Measurements from ENCODE around the gene ATG12.
"Not testable (repeated sequence)": the region's sequence is repeated elsewhere in the genome, so short reads cannot be mapped to it uniquely, and the experiment has no call there.

DNA sequence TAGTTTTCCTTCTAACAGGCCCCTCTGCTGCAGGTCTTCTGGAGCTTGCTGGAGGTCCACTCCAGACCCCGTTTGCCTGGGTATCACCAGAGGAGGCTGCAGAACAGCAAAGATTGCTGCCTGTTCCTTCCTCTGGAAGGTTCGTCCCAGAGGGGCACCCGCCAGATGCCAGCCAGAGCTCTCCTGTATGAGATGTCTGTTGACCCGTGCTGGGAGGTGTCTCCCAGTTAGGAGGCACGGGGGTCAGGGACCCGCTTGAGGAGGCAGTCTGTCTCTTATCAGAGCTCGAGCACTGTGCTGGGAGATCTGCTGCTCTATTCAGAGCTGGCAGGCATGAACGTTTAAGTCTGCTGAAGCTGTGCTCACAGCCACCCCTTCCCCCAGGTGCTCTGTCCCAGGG is 41.1 kb upstream of the ATG12 start:
- TF ChIP-seq, protein P1, sequence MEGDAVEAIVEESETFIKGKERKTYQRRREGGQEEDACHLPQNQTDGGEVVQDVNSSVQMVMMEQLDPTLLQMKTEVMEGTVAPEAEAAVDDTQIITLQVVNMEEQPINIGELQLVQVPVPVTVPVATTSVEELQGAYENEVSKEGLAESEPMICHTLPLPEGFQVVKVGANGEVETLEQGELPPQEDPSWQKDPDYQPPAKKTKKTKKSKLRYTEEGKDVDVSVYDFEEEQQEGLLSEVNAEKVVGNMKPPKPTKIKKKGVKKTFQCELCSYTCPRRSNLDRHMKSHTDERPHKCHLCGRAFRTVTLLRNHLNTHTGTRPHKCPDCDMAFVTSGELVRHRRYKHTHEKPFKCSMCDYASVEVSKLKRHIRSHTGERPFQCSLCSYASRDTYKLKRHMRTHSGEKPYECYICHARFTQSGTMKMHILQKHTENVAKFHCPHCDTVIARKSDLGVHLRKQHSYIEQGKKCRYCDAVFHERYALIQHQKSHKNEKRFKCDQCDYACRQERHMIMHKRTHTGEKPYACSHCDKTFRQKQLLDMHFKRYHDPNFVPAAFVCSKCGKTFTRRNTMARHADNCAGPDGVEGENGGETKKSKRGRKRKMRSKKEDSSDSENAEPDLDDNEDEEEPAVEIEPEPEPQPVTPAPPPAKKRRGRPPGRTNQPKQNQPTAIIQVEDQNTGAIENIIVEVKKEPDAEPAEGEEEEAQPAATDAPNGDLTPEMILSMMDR (optimal IDR thresholded peaks at IDR 0.05 in 1 of 3, IDR thresholded peaks at IDR 0.05 in 1 of 3, conservative IDR thresholded peaks at IDR 0.05 in 1 of 3; ENCODE audit: extremely low read depth in 1 of 3, insufficient read depth in 2 of 3, low read length in 3 of 3) = not testable (repeated sequence)
- TF ChIP-seq EZH2 (IDR thresholded peaks at IDR 0.05; ENCODE audit: low read length) = not testable (repeated sequence)

Data from keratinocyte (primary cell).